ENCODE data around the gene MAP3K19.

DNA sequence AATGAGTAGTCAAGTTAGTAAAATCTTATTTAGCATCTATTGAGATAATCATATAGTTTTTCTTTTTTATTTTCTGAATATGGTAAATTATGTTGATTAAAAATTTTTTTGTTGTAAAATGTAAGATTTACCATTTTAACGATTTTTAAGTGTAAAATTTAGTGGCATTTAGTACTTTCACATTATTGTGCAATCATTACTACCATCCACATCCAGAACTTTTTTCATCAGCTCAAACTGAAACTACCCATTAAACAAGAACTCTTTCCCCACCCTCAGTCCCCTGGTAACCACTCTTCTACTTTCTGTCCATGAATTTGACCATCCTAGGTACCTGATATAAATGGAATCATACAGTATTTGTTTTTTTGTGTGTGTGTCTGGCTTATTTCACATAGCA lies 16.0 kb upstream of the MAP3K19 start:
- TF ChIP-seq GATA3 (IDR thresholded peaks at IDR 0.05; ENCODE audit: low read depth, low read length) (no peak), GATA2 (IDR thresholded peaks at IDR 0.05; ENCODE audit: low read depth, low read length) (no peak)
